HEK293T (cell line): ENCODE measurements around the gene MSMB.

Experiments used
- ARNT ChIP-seq: fragments of 450-650 bp; IDR thresholded peaks from 2 replicates; pipeline ENCODE4 v1.6.1; 2017; ENCODE audit warnings: mild to moderate bottlenecking
- BHLHE40 ChIP-seq: fragments of 450-650 bp; IDR thresholded peaks from 2 replicates; pipeline ENCODE4 v1.6.1; 2016; ENCODE audit warnings: mild to moderate bottlenecking, moderate library complexity, borderline replicate concordance
- CTBP1 ChIP-seq: fragments of 450-650 bp; IDR thresholded peaks from 2 replicates; pipeline ENCODE4 v1.6.1; 2016; ENCODE audit warnings: borderline replicate concordance
- ELF4 ChIP-seq: fragments of 450-650 bp; IDR thresholded peaks from 2 replicates; pipeline ENCODE4 v1.6.1; 2017; ENCODE audit warnings: antibody characterized with exemption
- FOXK2 ChIP-seq: fragments of 450-650 bp; IDR thresholded peaks from 2 replicates; pipeline ENCODE4 v1.6.1; 2016; ENCODE audit warnings: mild to moderate bottlenecking
- HDGF ChIP-seq: fragments of 450-650 bp; IDR thresholded peaks from 2 replicates; pipeline ENCODE4 v1.6.1; 2017; ENCODE audit warnings: antibody characterized with exemption, borderline replicate concordance
- LEF1 ChIP-seq: fragments of 450-650 bp; IDR thresholded peaks from 2 replicates; pipeline ENCODE4 v1.6.1; 2017; ENCODE audit warnings: mild to moderate bottlenecking, borderline replicate concordance
- SP1 ChIP-seq: fragments of 450-650 bp; IDR thresholded peaks from 2 replicates; pipeline ENCODE4 v1.6.1; 2017
- SUZ12 ChIP-seq: fragments of 450-650 bp; IDR thresholded peaks from 2 replicates; pipeline ENCODE4 v1.6.1; 2016; ENCODE audit warnings: mild to moderate bottlenecking
- ZNF384 ChIP-seq: fragments of 450-650 bp; IDR thresholded peaks from 2 replicates; pipeline ENCODE4 v1.6.1; 2016

GRCh38 chr10:46057038-46057437 is 11.0 kb upstream of the MSMB start:
- TF ChIP-seq SP1 (no peak), BHLHE40 (no peak), LEF1 (no peak), ARNT (no peak), ZNF384 (no peak), CTBP1 (no peak), HDGF (no peak), ELF4 (no peak), FOXK2 (no peak), SUZ12 (no peak)
